Stimulated activated CD4-positive, alpha-beta T cell treated with anti-CD3 and anti-CD28 coated beads, TNF-alpha, amount 100 ng/mL, for 24 hours (primary cell): ENCODE results near the gene IGSF11.
"Not testable (repeated sequence)": the region's sequence is repeated elsewhere in the genome, so short reads cannot be mapped to it uniquely, and the experiment has no call there.

Source experiments
- DNase-seq, 3 experiments: peaks; one replicate each; pipeline ENCODE4 v3.0.0-alpha.2; 2020; ENCODE audit warnings: low read depth in 3 of 3

Gene IGSF11

GRCh38 chr3:118990823-118991560 is 43.7 kb downstream of the IGSF11 start:
- DNase-seq: no peak

GRCh38 chr3:118988198-118989130 is 46.2 kb downstream of the IGSF11 start:
- DNase-seq: no peak

- no peak for DNase-seq
Measured at GRCh38 chr3:118987477-118987876, 47.2 kb downstream of the IGSF11 start.

- no peak for DNase-seq
Measured at GRCh38 chr3:118986734-118987133, 47.9 kb downstream of the IGSF11 start.

- DNase-seq: no peak
Measured at GRCh38 chr3:118984699-118985098, 49.9 kb downstream of the IGSF11 start.

GRCh38 chr3:118981494-118982134 is 53.0 kb downstream of the IGSF11 start:
- no peak for DNase-seq

GRCh38 chr3:118980832-118981231 is 53.8 kb downstream of the IGSF11 start:
- no peak for DNase-seq

GRCh38 chr3:118978393-118978758 is 56.3 kb downstream of the IGSF11 start:
- no peak for DNase-seq

- no peak for DNase-seq
Measured at GRCh38 chr3:118977671-118978392, 56.8 kb downstream of the IGSF11 start.

- DNase-seq: no peak
Measured at GRCh38 chr3:118977118-118977517, 57.5 kb downstream of the IGSF11 start.

- DNase-seq: not testable (repeated sequence)
Measured at GRCh38 chr3:118975476-118975875, 59.2 kb downstream of the IGSF11 start.

- DNase-seq: no peak
Measured at GRCh38 chr3:118974356-118975097, 60.1 kb downstream of the IGSF11 start.

- DNase-seq: no peak
Measured at GRCh38 chr3:118973050-118973449, 61.6 kb downstream of the IGSF11 start.

- no peak for DNase-seq
Measured at GRCh38 chr3:118970819-118971218, 63.8 kb downstream of the IGSF11 start.

- DNase-seq: no peak
Measured at GRCh38 chr3:118968640-118969039, 66.0 kb downstream of the IGSF11 start.

GRCh38 chr3:118968111-118968510 is 66.5 kb downstream of the IGSF11 start:
- no peak for DNase-seq

- no peak for DNase-seq
Measured at GRCh38 chr3:118966700-118967099, 67.9 kb downstream of the IGSF11 start.

- DNase-seq: no peak
Measured at GRCh38 chr3:118963711-118964110, 70.9 kb downstream of the IGSF11 start.

- no peak for DNase-seq
Measured at GRCh38 chr3:118960876-118961450, 73.7 kb downstream of the IGSF11 start.

GRCh38 chr3:118955914-118956556 is 78.6 kb downstream of the IGSF11 start:
- no peak for DNase-seq
